Endodermal cell (in vitro differentiated cells): ENCODE measurements around the gene UPF2. TPM values are rescaled to one million over a fixed set of nuclear protein-coding genes. Genes with fewer than 3 reads are reported as not detected.

Experiments
- DNase-seq: peaks from one replicate; pipeline ENCODE4 v3.0.0-alpha.2; 2017
- H3K27ac ChIP-seq: 2 replicates; pipeline ENCODE4 v1.5.1; 2013; ENCODE audit warnings: mild to moderate bottlenecking, low read depth, low read length, moderate library complexity
- H3K27me3 ChIP-seq: 2 replicates; pipeline ENCODE4 v1.6.1; 2013; ENCODE audit warnings: mild to moderate bottlenecking, low read length, moderate library complexity; ENCODE audit not compliant: insufficient read depth, control insufficient read depth, poor library complexity, severe bottlenecking
- H3K36me3 ChIP-seq: 2 replicates; pipeline ENCODE4 v1.7.0; 2013; ENCODE audit warnings: mild to moderate bottlenecking, low read length, moderate library complexity; ENCODE audit not compliant: control insufficient read depth, insufficient read depth
- H3K4me1 ChIP-seq: one replicate; pipeline ENCODE4 v1.7.0; 2013; ENCODE audit warnings: low read length; ENCODE audit not compliant: control insufficient read depth, insufficient read depth
- H3K4me3 ChIP-seq: 2 replicates; pipeline ENCODE4 v1.5.1; 2013; ENCODE audit warnings: mild to moderate bottlenecking, low read length, moderate library complexity
- H3K9ac ChIP-seq: 2 replicates; pipeline ENCODE4 v1.6.1; 2013; ENCODE audit warnings: mild to moderate bottlenecking, low read length, moderate library complexity; ENCODE audit not compliant: poor library complexity, severe bottlenecking; ENCODE audit errors: extremely low read depth
- H3K9me3 ChIP-seq: 2 replicates; pipeline ENCODE4 v1.6.1; 2013; ENCODE audit warnings: mild to moderate bottlenecking, low read length, moderate library complexity; ENCODE audit not compliant: control insufficient read depth
- H3K27ac Mint-ChIP-seq: 2 replicates; pipeline ENCODE4 v1.8.0; 2020; ENCODE audit warnings: mixed read lengths
- H3K27me3 Mint-ChIP-seq: 2 replicates; pipeline ENCODE4 v1.8.0; 2021; ENCODE audit warnings: mild to moderate bottlenecking, mixed read lengths; ENCODE audit not compliant: insufficient read depth
- H3K36me3 Mint-ChIP-seq: 2 replicates; pipeline ENCODE4 v1.8.0; 2020; ENCODE audit warnings: low read depth, mixed read lengths
- H3K4me1 Mint-ChIP-seq: 2 replicates; pipeline ENCODE4 v1.8.0; 2020; ENCODE audit warnings: mixed read lengths
- H3K4me3 Mint-ChIP-seq: 2 replicates; pipeline ENCODE4 v1.8.0; 2020; ENCODE audit warnings: mild to moderate bottlenecking, moderate library complexity, mixed read lengths
- H3K9me3 Mint-ChIP-seq: 2 replicates; pipeline ENCODE4 v1.8.0; 2020; ENCODE audit warnings: mild to moderate bottlenecking, mixed read lengths
- WGBS, 2 experiments: methylation state at CpG; one replicate each; pipeline versions ENCODE4 v1.1.5 to v1.1.7; 2013; ENCODE audit warnings: missing lambda C conversion rate in 2 of 2, mixed read lengths in 1 of 2; ENCODE audit not compliant: insufficient coverage in 1 of 2, insufficient read length in 1 of 2; 5-methylcytosine and 5-hydroxymethylcytosine counted together
- total RNA-seq, 2 donors: library from RNA; stranded (reverse); fragmentation: NEBNext Ultra II Directional in 1 of 2; extraction: Animal tissue kit (Norgen Biotek cat#: 25700) in 1 of 2; gene quantifications; 2 replicates in 1 of 2; 3 replicates in 1 of 2; pipeline ENCODE4 v1.2.1, GENCODE V29; 2021
- TF ChIP-seq, protein P1 (sequence below): fragments of 200-600 bp; sonication (generic); conservative IDR thresholded peaks from 2 replicates; pipeline ENCODE4 v1.5.0; 2021; ENCODE audit warnings: antibody characterized with exemption, mild to moderate bottlenecking

The UPF2 gene
- total RNA-seq, 2 donors from 2014 or later, result 16.8 to 23.4 TPM

GRCh38 chr10:11934262-11934661 is 108.3 kb downstream of the UPF2 start:
- DNase-seq, result no peak
- H3K9ac ChIP-seq, result no peak overlapping the region
- Mint-ChIP-seq H3K27ac (no peak overlapping the region), H3K36me3 (peaks cover 45% of the 10 kb centered on the region), H3K9me3 (no peaks in the 10 kb centered on the region), H3K4me3 (no peak overlapping the region), H3K27me3 (no peaks in the 10 kb centered on the region), H3K4me1 (peaks cover 18% of the 10 kb centered on the region)
- peaks cover 7% of the 10 kb centered on the region for H3K4me1 ChIP-seq
- WGBS, 2 experiments, result 86% methylated on average over 4 to 7 of the region's 7 CpGs
- peak overlapping the region; percentile 2 for H3K27ac ChIP-seq
- no peak overlapping the region for H3K4me3 ChIP-seq
- no peaks in the 10 kb centered on the region for H3K9me3 ChIP-seq
- no peaks in the 10 kb centered on the region for H3K27me3 ChIP-seq
- H3K36me3 ChIP-seq, result peaks cover 59% of the 10 kb centered on the region
- TF ChIP-seq, protein P1, sequence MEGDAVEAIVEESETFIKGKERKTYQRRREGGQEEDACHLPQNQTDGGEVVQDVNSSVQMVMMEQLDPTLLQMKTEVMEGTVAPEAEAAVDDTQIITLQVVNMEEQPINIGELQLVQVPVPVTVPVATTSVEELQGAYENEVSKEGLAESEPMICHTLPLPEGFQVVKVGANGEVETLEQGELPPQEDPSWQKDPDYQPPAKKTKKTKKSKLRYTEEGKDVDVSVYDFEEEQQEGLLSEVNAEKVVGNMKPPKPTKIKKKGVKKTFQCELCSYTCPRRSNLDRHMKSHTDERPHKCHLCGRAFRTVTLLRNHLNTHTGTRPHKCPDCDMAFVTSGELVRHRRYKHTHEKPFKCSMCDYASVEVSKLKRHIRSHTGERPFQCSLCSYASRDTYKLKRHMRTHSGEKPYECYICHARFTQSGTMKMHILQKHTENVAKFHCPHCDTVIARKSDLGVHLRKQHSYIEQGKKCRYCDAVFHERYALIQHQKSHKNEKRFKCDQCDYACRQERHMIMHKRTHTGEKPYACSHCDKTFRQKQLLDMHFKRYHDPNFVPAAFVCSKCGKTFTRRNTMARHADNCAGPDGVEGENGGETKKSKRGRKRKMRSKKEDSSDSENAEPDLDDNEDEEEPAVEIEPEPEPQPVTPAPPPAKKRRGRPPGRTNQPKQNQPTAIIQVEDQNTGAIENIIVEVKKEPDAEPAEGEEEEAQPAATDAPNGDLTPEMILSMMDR, result no peak

DNA sequence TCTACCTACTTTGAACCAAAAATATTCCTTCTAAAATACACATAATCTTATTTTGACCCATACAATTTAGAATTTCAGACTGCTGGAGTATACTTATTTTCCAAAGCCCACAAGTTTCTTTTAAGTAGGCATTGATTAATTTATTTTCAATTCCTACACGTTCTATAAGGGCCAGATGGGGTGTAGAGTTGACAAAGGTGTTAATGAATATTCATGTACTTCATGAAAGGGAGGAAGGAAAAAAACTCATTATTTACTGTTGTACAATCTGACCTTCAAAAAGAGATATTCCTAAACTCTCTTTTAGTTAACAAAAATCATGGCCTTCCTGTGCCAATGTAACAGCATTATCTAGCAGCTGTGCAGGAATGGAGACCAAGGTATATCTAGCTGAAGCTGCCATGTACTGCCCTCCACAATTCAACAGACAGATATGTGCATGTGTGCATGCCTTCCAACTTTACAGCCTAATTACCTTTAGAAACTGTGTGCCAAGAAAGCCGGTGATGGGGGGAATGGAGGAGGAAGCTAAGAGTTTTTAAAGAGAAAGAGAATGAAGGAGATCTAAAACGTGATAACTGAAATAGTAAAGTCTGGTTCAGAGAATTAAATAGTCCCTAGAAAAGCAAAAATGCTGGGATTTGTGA is 108.9 kb downstream of the UPF2 start:
- Mint-ChIP-seq H3K4me3 (no peak overlapping the region), H3K36me3 (peaks cover 47% of the 10 kb centered on the region), H3K9me3 (no peaks in the 10 kb centered on the region), H3K4me1 (peaks cover 18% of the 10 kb centered on the region), H3K27me3 (no peaks in the 10 kb centered on the region), H3K27ac (no peak overlapping the region)
- TF ChIP-seq, protein P1, result no peak
- Histone ChIP-seq H3K4me3 (no peak overlapping the region), H3K27me3 (no peaks in the 10 kb centered on the region), H3K36me3 (peaks cover 59% of the 10 kb centered on the region), H3K9me3 (no peaks in the 10 kb centered on the region), H3K4me1 (peaks cover 7% of the 10 kb centered on the region), H3K27ac (peak overlapping the region; percentile 2), H3K9ac (no peak overlapping the region)
- 90% methylated on average over 2 of the region's 3 CpGs for WGBS, 2 experiments
- DNase-seq, result no peak

- 95 to 100% methylated on average over 2 to 3 of the region's 4 CpGs for WGBS, 2 experiments
- TF ChIP-seq, protein P1, result no peak
- no peaks in the 10 kb centered on the region for H3K27me3 ChIP-seq
- Mint-ChIP-seq H3K27ac (no peak overlapping the region), H3K9me3 (no peaks in the 10 kb centered on the region), H3K36me3 (peaks cover 68% of the 10 kb centered on the region), H3K4me3 (no peak overlapping the region), H3K27me3 (no peaks in the 10 kb centered on the region), H3K4me1 (peaks cover 6% of the 10 kb centered on the region)
- no peak overlapping the region for H3K9ac ChIP-seq
- DNase-seq, result no peak
- no peaks in the 10 kb centered on the region for H3K9me3 ChIP-seq
- no peak overlapping the region for H3K27ac ChIP-seq
- peaks cover 63% of the 10 kb centered on the region for H3K36me3 ChIP-seq
- H3K4me3 ChIP-seq, result no peak overlapping the region
- H3K4me1 ChIP-seq, result no peaks in the 10 kb centered on the region
Measured at GRCh38 chr10:11931038-11931437, 111.6 kb downstream of the UPF2 start.
